H7 (cell line): ENCODE data around the gene FBLN2. TPM values are rescaled to one million over a fixed set of nuclear protein-coding genes. Genes with fewer than 3 reads are reported as not detected.
"Not testable (repeated sequence)": the region's sequence is repeated elsewhere in the genome, so short reads cannot be mapped to it uniquely, and the experiment has no call there.

Source experiments
- DNase-seq: peaks from one replicate; pipeline ENCODE4 v3.0.0; 2012
- H3K27me3 ChIP-seq: 2 replicates; pipeline ENCODE4 v1.6.0; 2011; ENCODE audit warnings: mild to moderate bottlenecking, low read length; ENCODE audit not compliant: control insufficient read depth, insufficient read depth
- H3K36me3 ChIP-seq: replicated peaks from 2 replicates; pipeline ENCODE4 v1.5.1; 2011; ENCODE audit warnings: low read length; ENCODE audit not compliant: control insufficient read depth, insufficient read depth
- H3K4me3 ChIP-seq: 2 replicates; pipeline ENCODE4 v1.5.1; 2011; ENCODE audit warnings: low read depth, mild to moderate bottlenecking, control low read depth, low read length, moderate library complexity; ENCODE audit not compliant: insufficient read depth
- total RNA-seq: library from RNA; depleted of rRNA; stranded (reverse); fragments of >200 nt; shearing (Covaris generic); gene quantifications from 2 replicates; pipeline ENCODE4 v1.2.3, GENCODE V29; 2014; rRNA removed

FBLN2 gene
- 27.4 and 30.9 TPM in 2 replicates for total RNA-seq

DNA sequence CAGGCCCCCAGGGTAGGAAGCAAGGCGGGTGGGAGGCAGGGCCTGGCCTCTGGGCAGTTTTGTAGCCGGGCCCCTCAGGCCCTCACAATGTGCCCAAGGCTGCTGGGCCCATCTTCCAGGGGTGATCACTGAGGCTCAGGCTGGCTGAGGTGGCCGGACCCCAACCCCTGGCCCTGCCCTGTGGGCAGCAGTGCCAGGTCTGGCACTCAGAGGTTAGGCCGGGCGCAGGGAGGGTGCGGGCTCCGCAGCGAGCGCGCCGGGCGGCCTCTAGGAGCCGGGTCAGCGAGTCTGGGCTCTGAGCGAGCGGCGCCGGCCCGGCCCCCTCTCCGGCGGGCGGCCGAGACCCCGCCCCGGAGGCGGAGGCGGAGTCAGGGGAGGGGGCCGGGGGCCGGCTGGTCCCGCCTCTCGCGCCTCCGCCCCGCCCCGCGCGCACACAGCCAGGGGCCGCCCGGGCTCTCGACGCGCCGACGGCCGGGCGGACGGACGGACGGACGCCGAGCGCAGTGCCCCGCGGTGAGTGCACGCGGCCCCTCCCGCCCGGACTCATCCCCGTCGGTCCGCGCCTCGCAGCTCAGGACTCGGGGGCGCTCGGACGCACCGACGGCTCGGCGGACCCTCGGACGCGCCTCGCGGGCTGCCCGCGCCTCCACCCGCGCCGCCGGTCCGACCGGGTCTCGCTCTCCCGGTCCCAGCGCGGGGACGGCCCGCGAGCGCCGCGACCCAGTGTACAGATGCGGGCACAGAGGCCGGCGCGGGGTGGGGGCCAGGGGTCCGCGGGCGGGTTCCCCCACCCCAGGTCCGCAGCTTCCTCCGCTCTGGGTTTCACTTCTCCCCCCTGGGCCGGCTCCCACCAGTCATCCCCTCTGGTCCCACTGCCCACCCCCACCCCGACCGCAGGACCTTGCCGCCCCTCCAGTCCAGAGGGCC, at the start of gene FBLN2:
TSS of gene FBLN2 (plus strand) at position 430 of the 927 bp plus-strand sequence. CDS start 21,231 bp downstream, outside the sequence.
- peaks cover 14% of the 10 kb centered on the region for H3K27me3 ChIP-seq
- peak; percentile 100 for DNase-seq
- H3K4me3 ChIP-seq: peak within 1 kb of the TSS; percentile 40
- no peaks in the 10 kb centered on the region for H3K36me3 ChIP-seq

DNA sequence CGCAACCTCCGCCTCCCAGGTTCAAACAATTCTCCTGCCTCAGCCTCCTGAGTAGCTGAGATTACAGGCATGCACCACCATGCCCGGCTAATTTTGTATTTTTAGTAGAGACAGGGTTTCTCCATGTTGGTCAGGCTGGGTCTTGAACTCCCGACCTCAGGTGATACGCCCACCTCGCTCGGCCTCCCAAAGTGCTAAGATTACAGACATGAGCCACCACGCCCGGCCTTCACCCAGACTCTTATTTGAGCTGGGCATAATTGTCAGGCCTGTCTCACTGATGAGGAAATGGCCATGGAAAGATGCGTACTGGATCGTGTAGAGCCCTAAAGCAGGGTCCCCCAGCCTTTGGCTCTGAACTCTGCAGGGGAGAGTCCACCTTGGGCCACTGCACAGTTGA, 49.7 kb upstream of the FBLN2 start:
- not testable (repeated sequence) for H3K4me3 ChIP-seq, H3K27me3 ChIP-seq, H3K36me3 ChIP-seq, DNase-seq

GRCh38 chr3:13500133-13500885, 48.6 kb upstream of the FBLN2 start:
- DNase-seq: peak; percentile 94
- Histone ChIP-seq H3K36me3 (no peaks in the 10 kb centered on the region; the same call in 1 of the 2 replicates), H3K27me3 (no peaks in the 10 kb centered on the region), H3K4me3 (no peak overlapping the region)

DNA sequence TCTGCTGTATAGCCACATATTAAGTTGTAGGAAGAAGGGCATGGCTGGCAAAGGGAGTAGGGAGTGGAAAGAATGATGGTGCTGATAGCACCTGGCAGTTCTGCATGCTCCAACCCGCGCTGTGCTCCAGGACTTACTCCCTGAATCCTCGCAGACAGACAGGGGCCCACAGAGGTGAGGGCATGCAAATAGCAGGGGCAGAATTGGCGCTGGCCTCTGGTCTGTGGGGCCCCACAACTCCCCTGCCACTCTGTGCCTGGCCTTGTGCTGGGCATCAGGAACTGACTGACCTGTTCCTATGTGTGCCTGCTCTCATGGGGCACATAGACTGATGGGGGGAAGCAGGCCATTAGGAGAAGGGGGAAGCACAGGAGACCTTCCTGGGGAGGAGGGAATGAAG, 47.9 kb upstream of the FBLN2 start:
- Histone ChIP-seq H3K27me3 (no peaks in the 10 kb centered on the region), H3K36me3 (no peaks in the 10 kb centered on the region; the same call in 1 of the 2 replicates), H3K4me3 (no peak overlapping the region)
- DNase-seq: no peak

- no peak overlapping the region for H3K4me3 ChIP-seq
- H3K36me3 ChIP-seq: no peaks in the 10 kb centered on the region; the same call in 1 of the 2 replicates
- H3K27me3 ChIP-seq: no peaks in the 10 kb centered on the region
- DNase-seq: no peak
Measured at GRCh38 chr3:13501521-13501920, 47.4 kb upstream of the FBLN2 start.

DNA sequence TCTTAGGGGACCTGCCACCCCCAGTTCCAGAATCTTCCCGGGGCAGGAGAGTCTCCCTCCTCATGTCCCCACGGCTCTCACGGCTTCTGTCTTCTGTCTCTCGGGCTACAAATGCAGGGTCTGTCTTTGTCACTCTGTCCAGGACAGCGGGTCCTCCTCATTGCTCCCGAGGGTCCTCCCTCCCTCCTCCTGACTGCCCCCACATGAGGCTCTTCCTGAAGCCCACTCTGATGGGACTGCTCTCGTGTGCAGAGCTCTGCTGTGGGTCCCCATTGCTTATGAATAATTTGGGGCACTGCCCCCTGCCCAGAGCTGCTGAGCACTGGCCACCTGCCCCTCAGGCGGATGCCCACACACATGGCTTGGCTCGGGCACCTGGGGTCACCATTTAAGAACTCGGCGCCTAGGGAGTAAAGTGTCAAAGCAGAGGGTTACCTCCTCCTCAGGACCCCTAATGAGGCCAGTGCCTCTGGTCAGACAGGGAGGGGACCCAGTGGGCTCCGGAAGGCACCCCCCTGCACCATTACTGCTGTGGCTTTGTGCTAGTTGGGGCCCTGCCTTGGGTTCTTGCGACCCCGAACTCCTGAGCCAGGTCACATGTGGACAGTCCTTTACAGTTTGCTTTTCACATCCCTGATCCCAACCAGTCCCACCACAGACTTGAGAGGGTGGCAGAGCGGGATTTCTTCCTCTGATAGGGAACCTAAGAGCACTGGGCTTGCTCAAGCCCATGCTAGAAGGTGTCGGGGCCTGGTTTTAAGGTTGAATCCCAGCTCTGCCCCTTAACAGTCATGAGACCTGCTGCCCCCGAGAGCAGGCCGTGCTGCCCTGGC, 46.8 kb upstream of the FBLN2 start:
- DNase-seq: no peak

GRCh38 chr3:13502791-13503060, 46.2 kb upstream of the FBLN2 start:
- Histone ChIP-seq H3K4me3 (no peak overlapping the region), H3K36me3 (no peaks in the 10 kb centered on the region; the same call in 1 of the 2 replicates), H3K27me3 (no peaks in the 10 kb centered on the region)
- DNase-seq: no peak

More for the DNA sequence above, 46.8 kb upstream of the FBLN2 start:
- no peaks in the 10 kb centered on the region; the same call in 1 of the 2 replicates for H3K36me3 ChIP-seq
- H3K4me3 ChIP-seq: no peak overlapping the region
- H3K27me3 ChIP-seq: no peaks in the 10 kb centered on the region

DNA sequence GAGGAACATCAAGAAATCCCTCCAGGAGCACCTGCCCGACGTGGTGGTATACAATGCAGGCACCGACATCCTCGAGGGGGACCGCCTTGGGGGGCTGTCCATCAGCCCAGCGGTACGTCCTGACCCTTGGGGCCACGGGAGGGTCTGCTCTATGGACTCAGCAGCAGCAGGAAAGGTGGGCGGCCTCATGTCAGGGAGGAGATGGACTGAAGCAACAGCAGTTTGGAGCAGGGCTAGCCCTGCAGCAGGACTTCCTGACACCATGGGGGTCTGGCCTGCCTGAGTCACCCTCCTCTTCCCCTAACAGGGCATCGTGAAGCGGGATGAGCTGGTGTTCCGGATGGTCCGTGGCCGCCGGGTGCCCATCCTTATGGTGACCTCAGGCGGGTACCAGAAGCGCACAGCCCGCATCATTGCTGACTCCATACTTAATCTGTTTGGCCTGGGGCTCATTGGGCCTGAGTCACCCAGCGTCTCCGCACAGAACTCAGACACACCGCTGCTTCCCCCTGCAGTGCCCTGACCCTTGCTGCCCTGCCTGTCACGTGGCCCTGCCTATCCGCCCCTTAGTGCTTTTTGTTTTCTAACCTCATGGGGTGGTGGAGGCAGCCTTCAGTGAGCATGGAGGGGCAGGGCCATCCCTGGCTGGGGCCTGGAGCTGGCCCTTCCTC, 44.6 kb upstream of the FBLN2 start:
- Histone ChIP-seq H3K36me3 (no peaks in the 10 kb centered on the region; the same call in 1 of the 2 replicates), H3K4me3 (no peak overlapping the region), H3K27me3 (no peaks in the 10 kb centered on the region)
- DNase-seq: no peak

DNA sequence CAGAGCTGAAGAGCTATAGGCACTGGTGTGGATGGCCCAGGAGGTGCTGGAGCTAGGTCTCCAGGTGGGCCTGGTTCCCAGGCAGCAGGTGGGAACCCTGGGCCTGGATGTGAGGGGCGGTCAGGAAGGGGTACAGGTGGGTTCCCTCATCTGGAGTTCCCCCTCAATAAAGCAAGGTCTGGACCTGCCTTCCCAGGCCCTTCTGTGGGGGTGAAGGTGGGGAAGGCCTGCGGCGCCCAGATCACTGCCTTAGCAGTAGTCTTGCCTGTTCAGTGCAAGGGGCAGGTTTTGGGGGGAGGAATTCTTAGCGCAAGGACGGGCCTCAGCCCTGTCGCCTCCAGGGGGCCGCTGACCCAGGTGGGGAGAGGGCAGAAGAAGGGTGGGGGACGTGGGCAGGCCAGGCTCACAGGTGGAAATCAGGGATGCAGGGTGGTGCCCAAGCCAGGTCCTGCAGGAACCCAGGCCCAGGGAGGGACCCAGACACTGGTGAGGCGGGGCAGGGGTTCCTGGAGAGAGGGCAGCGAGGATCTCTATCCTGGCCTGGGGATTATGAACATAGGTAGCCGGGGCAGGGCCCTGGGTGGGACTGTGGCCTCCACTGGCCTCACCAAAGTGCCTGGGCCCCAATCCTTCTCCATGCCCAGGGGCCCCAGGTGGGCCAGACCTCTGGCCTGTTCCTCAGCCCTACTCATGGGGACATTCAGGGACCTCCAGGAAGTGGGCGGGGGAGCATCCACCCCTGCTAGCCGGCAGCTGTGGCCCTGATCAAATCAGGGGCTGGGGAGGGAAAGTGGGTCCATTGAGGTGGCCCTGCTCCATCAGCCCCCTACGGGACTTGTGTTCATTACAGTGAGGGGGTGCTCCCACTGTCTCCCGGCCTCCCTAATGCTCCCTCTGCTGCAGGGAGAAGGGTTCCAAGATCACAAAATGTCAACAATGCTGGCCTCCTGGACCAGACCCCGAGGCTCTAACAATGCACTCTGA, 43.5 kb upstream of the FBLN2 start:
- H3K27me3 ChIP-seq: no peaks in the 10 kb centered on the region
- no peak overlapping the region for H3K4me3 ChIP-seq
- DNase-seq: no peak
- no peaks in the 10 kb centered on the region for H3K36me3 ChIP-seq

- DNase-seq: no peak
- H3K4me3 ChIP-seq: no peak overlapping the region
- H3K36me3 ChIP-seq: no peaks in the 10 kb centered on the region
- no peaks in the 10 kb centered on the region for H3K27me3 ChIP-seq
Measured at GRCh38 chr3:13506239-13506638, 42.7 kb upstream of the FBLN2 start.

DNA sequence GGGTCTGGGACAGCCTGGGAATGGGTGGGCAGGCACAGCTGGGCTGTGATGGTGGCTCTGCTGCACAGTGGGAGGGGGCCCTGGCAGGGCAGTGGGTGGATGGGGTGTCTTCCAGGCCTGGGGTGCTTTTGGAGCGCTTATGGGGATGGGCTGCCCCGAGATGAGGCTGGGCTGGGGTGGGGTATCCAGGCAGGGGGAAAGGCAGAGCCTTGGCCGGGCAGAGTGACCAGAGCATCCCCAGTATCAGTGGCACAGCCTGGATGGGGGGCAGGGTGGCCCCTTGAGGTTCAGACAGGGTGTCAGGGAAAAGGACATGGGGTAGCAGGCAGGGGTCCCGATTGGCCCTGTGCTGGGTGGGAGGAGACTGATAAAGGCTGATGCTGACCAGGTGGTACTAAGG, 42.2 kb upstream of the FBLN2 start:
- Histone ChIP-seq H3K36me3 (no peaks in the 10 kb centered on the region), H3K27me3 (no peaks in the 10 kb centered on the region), H3K4me3 (no peak overlapping the region)
- no peak for DNase-seq

GRCh38 chr3:13507247-13507569, 41.7 kb upstream of the FBLN2 start:
- H3K36me3 ChIP-seq: no peaks in the 10 kb centered on the region
- H3K4me3 ChIP-seq: no peak overlapping the region
- H3K27me3 ChIP-seq: no peaks in the 10 kb centered on the region

More at GRCh38 chr3:13507247-13507569, 41.7 kb upstream of the FBLN2 start:
- DNase-seq: peak; percentile 60
